GM12872 (cell line): Measurements from ENCODE around the gene NAA10.

ENCODE experiments used
- TF ChIP-seq, protein P1 (sequence below): IDR thresholded peaks from 3 replicates; pipeline ENCODE4 v1.5.1; 2011; ENCODE audit warnings: low read depth, mild to moderate bottlenecking, low read length, moderate library complexity; ENCODE audit not compliant: insufficient read depth

The NAA10 gene

GRCh38 chrX:153951683-153952372 is 17.0 kb upstream of the NAA10 start:
- TF ChIP-seq, protein P1, sequence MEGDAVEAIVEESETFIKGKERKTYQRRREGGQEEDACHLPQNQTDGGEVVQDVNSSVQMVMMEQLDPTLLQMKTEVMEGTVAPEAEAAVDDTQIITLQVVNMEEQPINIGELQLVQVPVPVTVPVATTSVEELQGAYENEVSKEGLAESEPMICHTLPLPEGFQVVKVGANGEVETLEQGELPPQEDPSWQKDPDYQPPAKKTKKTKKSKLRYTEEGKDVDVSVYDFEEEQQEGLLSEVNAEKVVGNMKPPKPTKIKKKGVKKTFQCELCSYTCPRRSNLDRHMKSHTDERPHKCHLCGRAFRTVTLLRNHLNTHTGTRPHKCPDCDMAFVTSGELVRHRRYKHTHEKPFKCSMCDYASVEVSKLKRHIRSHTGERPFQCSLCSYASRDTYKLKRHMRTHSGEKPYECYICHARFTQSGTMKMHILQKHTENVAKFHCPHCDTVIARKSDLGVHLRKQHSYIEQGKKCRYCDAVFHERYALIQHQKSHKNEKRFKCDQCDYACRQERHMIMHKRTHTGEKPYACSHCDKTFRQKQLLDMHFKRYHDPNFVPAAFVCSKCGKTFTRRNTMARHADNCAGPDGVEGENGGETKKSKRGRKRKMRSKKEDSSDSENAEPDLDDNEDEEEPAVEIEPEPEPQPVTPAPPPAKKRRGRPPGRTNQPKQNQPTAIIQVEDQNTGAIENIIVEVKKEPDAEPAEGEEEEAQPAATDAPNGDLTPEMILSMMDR = no peak

DNA sequence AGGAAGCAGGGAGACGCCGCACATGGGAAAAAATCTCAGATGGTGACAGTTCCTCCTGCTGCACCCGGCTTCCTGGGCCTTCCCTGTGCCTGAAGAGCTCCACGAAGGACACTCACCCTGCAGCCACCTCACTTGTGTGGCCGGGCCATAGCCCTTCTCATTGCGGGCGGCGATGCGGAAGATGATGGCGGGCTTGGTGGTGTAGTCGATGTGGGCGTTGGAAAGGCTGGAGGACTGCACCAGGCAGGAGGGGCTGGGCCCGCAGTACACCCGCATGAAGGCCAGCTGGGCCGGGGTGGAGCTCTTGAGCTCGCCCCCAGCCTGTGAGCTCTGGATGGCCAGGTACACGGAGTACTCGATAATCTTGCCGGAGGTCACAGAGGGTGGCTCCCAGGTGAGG is 15.3 kb upstream of the NAA10 start:
- TF ChIP-seq, protein P1 = no peak

- TF ChIP-seq, protein P1 = no peak
Observed at GRCh38 chrX:153948847-153949805, 14.3 kb upstream of the NAA10 start.

GRCh38 chrX:153948002-153948466 is 13.2 kb upstream of the NAA10 start:
- TF ChIP-seq, protein P1 = no peak

- TF ChIP-seq, protein P1 = peak; percentile 89
Observed at GRCh38 chrX:153947009-153947769, 12.4 kb upstream of the NAA10 start.

DNA sequence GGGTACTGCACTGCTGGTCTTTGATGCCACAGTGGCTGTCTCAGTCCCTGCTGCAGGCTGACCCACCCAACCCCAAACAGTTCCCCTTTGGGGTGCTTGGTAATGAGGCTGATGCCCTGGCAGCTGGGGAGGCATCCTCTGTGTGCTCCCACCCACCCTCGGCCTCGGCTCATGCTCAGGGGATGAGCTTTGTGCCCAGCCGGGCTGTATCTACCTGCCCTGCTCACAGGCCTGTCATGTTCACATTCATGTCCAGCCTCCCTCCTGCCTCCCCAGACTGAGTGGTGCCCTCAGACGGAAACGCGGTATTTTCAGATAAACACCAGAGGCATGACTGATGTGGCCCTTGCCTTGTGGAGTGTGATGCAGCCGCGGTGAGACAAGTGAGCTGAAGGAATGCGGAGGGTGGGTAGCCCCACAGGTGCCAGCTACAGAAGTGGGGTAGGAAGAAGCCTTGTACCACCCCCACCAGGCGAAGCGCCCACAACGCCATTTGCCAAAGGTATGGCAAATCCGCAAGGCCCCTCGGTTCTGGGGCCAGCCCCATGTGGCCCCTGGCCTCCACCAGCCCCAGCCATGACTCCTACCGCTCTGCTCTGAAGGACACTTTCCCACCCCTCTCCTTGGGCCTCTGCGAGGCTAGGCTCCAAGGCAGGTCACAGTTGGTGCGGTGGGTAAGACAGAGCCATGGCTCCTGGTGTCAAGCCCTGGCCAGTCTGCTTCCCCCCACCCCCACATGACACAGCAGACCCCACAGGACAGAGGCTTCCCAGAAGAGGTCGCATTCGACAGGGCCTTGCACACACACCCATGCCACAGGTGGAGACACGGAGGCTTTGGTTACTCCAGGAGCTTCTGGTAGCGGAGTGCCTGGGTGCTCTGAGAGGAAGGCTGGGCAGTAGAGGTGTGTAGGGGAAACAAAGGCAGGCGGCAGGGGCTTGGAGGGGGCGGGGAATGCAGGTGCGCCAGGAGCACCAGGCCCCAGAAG is 11.4 kb upstream of the NAA10 start:
- TF ChIP-seq, protein P1 = no peak
